ENCODE data around the gene WDR46. TPM values are rescaled to one million over a fixed set of nuclear protein-coding genes. Genes with fewer than 3 reads are reported as not detected.

WDR46 gene
- total RNA-seq, 1 donor from 2014 or later: 63.7 TPM

DNA sequence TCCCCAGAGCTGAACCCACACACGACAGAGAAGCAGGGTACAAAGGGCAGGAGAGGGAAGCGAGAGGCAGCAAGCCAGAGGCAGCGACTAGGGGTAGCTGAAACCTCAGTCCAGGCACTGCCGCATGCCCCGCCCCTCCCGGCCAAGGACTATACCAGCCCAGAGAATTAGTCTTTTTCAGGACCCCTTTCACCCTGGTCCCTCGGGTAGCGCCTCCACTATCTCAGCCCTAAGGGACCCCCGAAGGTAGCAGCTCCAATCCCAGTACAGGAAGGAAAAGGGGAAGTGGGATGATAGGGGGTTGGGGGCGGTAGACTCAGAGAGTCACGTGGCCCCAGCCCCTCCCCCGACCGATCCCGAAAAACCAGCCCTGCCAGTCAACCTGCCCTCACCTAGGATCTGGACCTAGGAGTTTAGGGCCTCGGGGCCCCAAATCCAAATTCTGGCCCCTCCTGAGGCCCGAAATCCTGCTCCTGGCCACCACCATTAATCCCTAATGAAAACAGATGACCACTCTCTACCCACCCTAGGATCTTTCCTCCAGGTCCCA, 8.4 kb upstream of the WDR46 start:
- Histone ChIP-seq H3K9me3 (ENCODE audit: insufficient read depth, low read depth, low read length) (no peaks in the 10 kb centered on the region), H3K4me1 (ENCODE audit: insufficient read depth, low read length) (peaks cover 8% of the 10 kb centered on the region), H2AFZ (ENCODE audit: low read depth, low read length) (peak overlapping the region; percentile 54), H3K27me3 (ENCODE audit: insufficient read depth, low read length) (no peaks in the 10 kb centered on the region), H4K20me1 (ENCODE audit: insufficient read depth, low read length) (peaks cover 19% of the 10 kb centered on the region), H3K4me2 (ENCODE audit: low read length) (peak overlapping the region; percentile 99), H3K9ac (ENCODE audit: low read length) (peak overlapping the region; percentile 92), H3K36me3 (ENCODE audit: insufficient read depth, low read length) (peaks cover under 1% of the 10 kb centered on the region), H3K27ac (ENCODE audit: low read depth, low read length) (peak overlapping the region; percentile 13), H3K79me2 (ENCODE audit: insufficient read depth, low read length) (peaks cover 22% of the 10 kb centered on the region), H3K4me3 (ENCODE audit: insufficient read depth, low read depth, low read length) (peak overlapping the region; percentile 80)
- Mint-ChIP-seq H3K27ac (ENCODE audit: unreplicated experiment) (peak overlapping the region; percentile 93), H3K4me3 (ENCODE audit: unreplicated experiment) (peak overlapping the region; percentile 97), H3K27me3 (ENCODE audit: low read depth, unreplicated experiment) (no peaks in the 10 kb centered on the region), H3K9me3 (ENCODE audit: unreplicated experiment) (no peaks in the 10 kb centered on the region), H3K4me1 (ENCODE audit: low read depth, unreplicated experiment) (peaks cover 7% of the 10 kb centered on the region), H3K36me3 (ENCODE audit: low read depth, unreplicated experiment) (peaks cover 9% of the 10 kb centered on the region)
- FAIRE-seq (no peak), DNase-seq (ENCODE audit: low read depth) (no peak)
- no peak for TF ChIP-seq EZH2 (IDR thresholded peaks at IDR 0.05; ENCODE audit: insufficient read depth, low read length)
- TF ChIP-seq, protein P1, sequence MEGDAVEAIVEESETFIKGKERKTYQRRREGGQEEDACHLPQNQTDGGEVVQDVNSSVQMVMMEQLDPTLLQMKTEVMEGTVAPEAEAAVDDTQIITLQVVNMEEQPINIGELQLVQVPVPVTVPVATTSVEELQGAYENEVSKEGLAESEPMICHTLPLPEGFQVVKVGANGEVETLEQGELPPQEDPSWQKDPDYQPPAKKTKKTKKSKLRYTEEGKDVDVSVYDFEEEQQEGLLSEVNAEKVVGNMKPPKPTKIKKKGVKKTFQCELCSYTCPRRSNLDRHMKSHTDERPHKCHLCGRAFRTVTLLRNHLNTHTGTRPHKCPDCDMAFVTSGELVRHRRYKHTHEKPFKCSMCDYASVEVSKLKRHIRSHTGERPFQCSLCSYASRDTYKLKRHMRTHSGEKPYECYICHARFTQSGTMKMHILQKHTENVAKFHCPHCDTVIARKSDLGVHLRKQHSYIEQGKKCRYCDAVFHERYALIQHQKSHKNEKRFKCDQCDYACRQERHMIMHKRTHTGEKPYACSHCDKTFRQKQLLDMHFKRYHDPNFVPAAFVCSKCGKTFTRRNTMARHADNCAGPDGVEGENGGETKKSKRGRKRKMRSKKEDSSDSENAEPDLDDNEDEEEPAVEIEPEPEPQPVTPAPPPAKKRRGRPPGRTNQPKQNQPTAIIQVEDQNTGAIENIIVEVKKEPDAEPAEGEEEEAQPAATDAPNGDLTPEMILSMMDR (IDR thresholded peaks at IDR 0.05; ENCODE audit: insufficient read depth, low read depth, low read length): no peak

DNA sequence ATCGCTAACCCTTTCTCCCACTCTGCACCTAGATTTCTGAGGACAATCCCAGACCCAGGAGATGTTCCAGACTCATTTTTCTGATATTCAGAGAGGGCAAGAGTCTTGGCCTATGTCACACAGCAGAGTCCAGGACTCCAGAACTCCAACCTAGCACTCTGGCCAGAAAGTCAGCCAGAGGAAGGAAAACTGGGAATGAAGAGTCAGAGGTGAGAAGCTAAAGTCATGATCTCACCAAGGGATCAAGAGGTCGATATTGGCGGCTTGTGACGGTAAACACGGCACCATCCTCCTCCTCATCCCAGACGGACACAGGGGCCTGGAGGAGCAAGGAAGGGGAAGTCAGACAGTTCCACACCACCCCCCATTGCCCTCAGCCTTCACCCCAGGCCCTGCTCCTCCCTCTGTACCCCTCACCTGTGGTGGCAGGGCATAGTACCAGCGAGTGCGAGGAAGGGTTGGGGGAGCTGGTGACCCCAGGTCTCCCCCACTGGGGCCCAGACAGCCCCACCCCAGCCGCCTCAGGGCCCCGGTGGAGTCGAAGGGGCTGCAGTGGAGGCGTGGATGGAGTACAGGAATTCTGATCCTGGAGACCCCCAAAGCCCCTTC, 7.9 kb upstream of the WDR46 start:
- no peak overlapping the region for H3K27ac ChIP-seq (ENCODE audit: low read depth, low read length)

More for the DNA sequence above, 7.9 kb upstream of the WDR46 start:
- Histone ChIP-seq H3K79me2 (ENCODE audit: insufficient read depth, low read length) (peaks cover 26% of the 10 kb centered on the region), H3K4me1 (ENCODE audit: insufficient read depth, low read length) (peaks cover 8% of the 10 kb centered on the region), H3K4me2 (ENCODE audit: low read length) (peak overlapping the region; percentile 99), H2AFZ (ENCODE audit: low read depth, low read length) (peak overlapping the region; percentile 54), H3K36me3 (ENCODE audit: insufficient read depth, low read length) (peaks cover 6% of the 10 kb centered on the region), H3K4me3 (ENCODE audit: insufficient read depth, low read depth, low read length) (peak overlapping the region; percentile 80), H4K20me1 (ENCODE audit: insufficient read depth, low read length) (peaks cover 18% of the 10 kb centered on the region), H3K9ac (ENCODE audit: low read length) (peak overlapping the region; percentile 92), H3K27me3 (ENCODE audit: insufficient read depth, low read length) (no peaks in the 10 kb centered on the region), H3K9me3 (ENCODE audit: insufficient read depth, low read depth, low read length) (no peaks in the 10 kb centered on the region)
- Mint-ChIP-seq H3K4me1 (ENCODE audit: low read depth, unreplicated experiment) (peaks cover 7% of the 10 kb centered on the region), H3K4me3 (ENCODE audit: unreplicated experiment) (peak overlapping the region; percentile 97), H3K27ac (ENCODE audit: unreplicated experiment) (no peak overlapping the region), H3K9me3 (ENCODE audit: unreplicated experiment) (no peaks in the 10 kb centered on the region), H3K27me3 (ENCODE audit: low read depth, unreplicated experiment) (no peaks in the 10 kb centered on the region), H3K36me3 (ENCODE audit: low read depth, unreplicated experiment) (peaks cover 9% of the 10 kb centered on the region)
- DNase-seq (ENCODE audit: low read depth) (no peak), FAIRE-seq (no peak)
- TF ChIP-seq, protein P1 (IDR thresholded peaks at IDR 0.05; ENCODE audit: insufficient read depth, low read depth, low read length): no peak
- no peak for TF ChIP-seq EZH2 (IDR thresholded peaks at IDR 0.05; ENCODE audit: insufficient read depth, low read length)
